RPMI8226 (cell line): Measurements from ENCODE around the gene GALNTL6.
"Not testable (repeated sequence)": the region's sequence is repeated elsewhere in the genome, so short reads cannot be mapped to it uniquely, and the experiment has no call there.

Experiments used
- DNase-seq: peaks from one replicate; pipeline ENCODE4 v3.0.0-alpha.2; 2015

GALNTL6 gene

DNA sequence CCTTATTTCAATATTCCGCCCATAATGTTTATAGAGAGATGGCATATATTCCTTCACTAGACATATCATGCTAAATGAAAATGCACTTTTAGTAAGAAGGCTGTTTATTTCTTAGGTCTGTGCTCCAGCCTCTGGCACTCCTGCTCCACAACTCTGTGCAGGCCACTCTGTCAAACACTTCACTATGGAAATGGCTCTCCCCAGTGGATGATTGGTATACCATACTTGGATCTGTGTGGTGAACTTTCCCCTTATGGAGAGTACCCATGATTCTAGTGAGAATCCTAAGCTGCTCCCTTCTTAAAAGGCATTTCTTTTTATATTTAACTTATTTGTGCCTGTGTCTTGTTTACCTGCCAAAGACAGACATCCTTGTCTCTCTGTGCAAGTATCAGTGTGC lies 875.3 kb downstream of the GALNTL6 start:
- no peak for DNase-seq

DNA sequence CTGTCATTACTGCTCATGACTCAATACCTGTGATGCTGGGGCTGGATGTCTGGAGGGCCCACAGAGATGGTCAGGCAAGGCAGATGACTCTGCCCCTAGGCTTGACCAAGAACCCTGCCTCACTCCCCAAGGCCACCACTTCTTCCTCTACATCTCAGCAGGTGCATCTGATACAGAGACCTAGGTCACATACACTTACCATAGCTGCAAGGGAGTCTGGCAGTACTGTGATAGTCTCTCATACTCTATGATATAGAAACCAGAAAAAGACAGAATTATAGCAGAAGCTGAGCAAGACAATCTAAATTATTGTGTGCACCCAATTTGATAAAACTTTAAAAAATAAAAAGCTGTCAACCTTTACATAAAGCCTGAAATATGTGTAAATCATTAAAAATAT lies 878.3 kb downstream of the GALNTL6 start:
- DNase-seq: no peak

DNA sequence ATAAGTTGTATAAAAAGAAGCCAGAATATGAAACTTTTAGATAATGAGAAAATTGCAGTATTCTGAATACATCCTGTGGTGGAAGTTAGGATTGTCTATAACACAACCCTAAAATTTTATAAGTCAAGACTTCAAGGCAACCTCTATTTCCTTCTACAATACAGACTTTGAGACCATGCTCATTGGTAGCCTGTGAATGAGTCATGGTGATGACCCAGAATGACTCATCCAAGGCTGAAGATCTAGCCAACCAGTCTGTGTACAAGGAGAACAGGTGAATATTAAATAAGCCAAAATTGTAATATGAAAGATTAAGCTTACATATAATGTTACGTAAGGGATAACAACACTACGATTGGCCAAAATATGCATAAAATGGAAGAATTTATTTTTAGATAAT lies 879.5 kb downstream of the GALNTL6 start:
- no peak for DNase-seq

DNA sequence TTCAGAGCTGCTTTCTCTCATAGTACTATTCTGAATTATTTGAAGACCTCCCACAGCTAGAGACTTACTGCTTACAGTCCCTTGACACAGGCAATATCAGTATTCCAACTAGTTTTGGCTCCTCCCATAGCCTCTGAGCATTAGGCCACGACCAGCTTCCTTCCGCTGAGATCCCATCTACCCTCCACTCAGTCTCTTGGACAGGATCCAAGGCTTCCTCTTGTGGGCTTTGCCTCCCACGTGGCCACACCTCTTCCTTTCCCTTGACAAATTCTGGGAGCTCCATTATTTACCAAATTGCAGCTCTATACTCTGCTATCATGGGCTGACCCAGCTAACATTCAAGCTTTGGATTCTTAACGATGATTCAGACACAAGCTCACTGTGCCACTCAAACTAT lies 885.1 kb downstream of the GALNTL6 start:
- no peak for DNase-seq

DNA sequence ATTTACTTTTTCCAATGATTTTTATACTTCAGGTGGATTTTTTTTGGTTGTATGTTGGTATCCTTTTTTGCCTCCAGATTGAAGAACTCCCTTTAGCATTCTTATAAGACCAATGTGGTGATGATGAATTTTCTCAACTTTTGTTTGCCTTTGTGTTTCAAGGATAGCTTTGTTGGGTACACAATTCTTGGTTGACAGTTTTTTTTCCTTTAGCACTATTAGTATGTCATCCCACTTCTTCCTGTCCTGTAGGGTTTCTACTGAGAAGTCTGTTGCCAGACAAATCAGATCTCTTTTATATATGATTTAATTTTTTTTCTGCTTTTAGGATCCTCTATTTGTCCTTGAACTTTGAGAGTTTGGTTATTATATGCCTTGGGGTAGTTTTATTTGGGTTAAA lies 892.4 kb downstream of the GALNTL6 start:
- no peak for DNase-seq

DNA sequence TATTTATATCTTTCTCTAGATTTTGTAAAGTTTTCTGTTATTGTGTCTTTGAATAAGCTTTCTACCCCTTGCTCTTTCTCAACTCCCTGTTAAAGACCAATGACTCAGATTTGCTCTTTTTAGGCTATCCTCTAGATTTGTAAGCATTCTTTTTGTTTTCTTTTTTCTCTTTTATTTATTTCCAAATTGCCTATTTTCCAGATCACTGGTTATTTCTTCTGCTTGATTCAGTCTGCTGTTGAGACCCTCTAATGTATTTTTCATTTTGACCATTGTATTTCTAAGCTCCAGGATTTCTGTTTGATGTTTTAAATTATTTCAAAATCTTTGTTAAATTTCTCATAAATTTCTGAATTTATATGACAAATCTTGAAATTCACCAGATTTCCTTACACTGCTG lies 892.8 kb downstream of the GALNTL6 start:
- no peak for DNase-seq

DNA sequence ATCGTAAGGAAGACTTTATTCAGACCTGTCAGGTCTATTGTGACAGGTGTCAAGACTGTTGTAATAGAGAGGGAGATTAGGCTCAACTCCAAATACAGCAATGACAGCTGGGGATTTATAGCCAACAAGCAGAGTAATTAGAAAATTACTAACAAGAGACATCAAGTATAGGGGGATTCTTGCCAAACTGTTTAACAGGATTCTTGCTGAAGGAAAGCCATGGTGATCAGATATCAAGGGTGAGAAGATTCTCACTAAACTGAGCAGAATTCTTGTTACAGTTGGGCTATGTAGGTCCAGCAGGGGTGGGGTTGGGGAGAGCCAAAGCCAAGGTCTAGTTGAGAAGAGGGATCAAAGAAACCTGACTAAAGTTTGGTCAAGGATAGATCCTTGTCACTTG lies 894.4 kb downstream of the GALNTL6 start:
- no peak for DNase-seq

DNA sequence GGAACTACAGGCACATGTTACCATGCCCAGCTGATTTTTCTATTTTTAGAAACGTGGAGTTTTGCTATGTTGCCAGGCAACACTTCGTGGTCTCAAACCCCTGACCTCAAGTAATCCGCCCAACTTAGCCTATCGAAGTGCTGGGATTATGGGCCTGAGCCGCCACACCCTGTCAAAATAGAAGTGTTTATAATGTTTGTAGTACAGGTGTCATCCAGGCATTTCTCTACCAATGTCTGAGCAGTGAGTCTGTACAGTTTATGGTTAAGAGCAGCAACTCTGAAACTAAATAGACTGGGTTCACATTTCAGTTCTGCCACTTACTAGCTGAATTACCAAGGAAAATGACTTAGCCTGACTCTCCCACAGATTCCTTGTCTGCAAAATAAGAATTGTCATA lies 895.0 kb downstream of the GALNTL6 start:
- no peak for DNase-seq

DNA sequence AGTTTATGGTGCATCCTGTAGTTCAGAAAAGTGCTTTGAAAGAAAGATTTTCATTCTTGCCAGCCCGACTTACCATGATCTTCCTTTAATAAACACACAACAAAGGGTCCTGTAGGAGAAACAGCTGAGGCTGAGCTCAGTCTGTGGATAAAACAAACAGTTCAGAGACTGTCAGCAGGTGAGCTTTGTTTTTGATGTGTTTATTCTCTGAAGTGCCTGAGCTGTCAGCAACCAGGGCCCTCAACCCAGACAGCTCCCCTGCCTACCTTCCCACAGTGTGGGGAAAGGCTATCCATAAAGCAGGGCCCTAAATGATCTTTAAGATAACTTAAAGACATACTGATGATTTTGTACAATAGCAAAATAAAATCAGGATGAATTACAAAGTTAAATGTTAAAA lies 896.2 kb downstream of the GALNTL6 start:
- DNase-seq: no peak

DNA sequence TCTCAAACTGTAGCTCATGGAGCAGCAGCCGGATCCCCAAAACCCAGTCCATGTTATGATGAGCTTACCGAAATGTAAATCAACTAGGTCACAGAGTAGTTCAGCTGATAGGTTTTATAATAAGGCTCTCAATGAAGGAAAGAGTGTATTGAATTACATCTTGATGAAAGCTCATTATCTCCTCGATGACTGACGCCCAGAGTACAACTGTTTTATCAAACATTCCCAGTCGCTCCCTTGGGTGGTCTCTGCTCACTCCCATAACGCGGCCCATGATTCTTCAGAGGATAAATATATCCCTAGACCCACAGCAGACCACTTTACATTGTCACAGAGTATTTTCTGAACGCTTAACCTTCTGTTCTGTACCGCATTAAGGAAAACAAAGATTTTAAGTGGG lies 903.1 kb downstream of the GALNTL6 start:
- no peak for DNase-seq

DNA sequence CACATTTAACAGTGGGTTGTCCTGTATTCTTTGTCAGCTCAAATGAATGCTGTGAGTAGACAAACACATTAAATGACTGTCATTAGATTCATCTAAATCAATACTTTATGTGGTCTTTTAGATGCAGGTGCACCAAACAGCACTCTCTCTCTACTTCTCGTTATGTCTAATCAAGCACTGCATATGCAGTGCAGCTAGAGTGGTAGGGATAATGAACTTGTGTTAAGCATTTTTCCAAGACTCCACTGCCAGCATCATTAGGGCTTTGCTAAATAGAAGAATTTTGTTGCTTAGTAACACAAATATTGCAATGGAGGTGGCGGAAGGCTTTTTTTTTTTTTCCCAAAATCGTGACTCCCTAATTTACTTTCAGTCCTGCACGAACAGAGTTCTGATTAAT lies 908.5 kb downstream of the GALNTL6 start:
- no peak for DNase-seq

DNA sequence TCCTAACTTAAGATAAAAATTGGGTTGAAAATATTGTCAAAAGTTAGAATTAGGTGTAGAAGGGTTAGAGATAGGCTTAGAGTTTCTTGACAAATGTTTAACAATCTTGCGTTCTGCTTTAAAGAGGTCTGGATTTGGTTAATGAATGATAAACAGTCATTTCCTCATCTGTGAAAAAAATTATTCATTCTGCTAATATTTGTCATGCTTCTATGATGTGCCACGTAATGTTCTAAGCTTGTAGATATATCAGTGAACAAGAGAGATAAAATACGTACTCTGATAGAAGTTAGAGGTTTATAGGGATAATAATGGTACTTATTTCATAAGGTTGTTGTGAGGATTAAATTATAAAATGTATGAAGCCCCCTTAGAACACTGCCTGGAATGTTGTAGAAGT lies 912.4 kb downstream of the GALNTL6 start:
- no peak for DNase-seq

DNA sequence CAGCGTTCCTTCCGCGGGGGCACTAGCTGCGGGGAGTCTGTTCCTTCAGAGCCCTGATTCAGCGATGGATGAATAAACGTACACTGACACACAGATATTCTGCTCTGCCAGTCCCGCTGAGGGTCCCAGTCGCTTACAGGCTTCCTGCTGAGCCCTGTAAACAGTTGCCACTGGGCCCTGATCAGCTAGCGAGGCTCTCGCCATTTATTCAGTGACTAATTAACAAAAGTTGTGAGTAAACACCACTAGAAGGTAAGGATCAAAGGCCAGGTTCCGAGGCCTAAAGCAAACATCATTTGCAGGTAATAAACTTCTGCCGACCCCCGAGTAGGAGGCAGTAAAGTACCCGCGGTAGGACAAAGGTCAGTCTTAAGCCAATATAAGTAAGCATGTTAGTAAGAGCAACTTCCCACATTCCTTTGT lies 912.8 kb downstream of the GALNTL6 start:
- no peak for DNase-seq

DNA sequence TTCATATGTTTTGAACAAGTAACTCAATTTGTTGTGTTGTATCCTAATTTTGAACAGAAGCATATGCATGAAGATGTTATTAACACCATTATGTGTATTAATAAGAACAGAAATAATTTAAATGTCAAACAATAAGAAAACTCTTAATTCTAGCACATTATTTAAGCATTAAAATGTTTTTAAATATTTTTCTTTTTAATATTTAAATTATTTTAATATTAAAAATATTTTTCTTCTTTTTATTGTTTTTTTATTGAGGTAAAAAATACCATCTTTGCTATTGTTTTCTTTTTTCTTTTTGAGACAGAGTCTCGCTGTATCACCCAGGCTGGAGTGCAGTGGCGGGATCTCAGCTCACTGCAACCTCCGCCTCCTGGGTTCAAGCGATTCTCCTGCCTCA lies 914.4 kb downstream of the GALNTL6 start:
- no peak for DNase-seq

DNA sequence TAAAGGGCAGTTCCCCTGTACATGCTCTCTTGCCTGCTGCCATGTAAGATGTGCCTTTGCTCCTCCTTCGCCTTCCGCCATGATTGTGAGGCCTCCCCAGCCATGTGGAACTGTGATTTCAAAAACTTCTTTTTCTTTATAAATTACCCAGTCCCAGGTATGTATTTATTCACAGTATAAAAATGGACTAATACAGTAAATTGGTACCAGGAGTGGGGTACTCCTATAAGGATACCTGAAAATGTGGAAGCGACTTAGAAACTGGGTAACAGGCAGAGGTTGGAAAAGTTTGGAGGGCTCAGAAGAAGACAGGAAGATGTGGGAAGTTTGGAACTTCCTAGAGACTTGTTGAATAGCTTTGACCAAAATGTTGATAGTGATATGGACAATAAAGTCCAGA lies 920.4 kb downstream of the GALNTL6 start:
- not testable (repeated sequence) for DNase-seq

DNA sequence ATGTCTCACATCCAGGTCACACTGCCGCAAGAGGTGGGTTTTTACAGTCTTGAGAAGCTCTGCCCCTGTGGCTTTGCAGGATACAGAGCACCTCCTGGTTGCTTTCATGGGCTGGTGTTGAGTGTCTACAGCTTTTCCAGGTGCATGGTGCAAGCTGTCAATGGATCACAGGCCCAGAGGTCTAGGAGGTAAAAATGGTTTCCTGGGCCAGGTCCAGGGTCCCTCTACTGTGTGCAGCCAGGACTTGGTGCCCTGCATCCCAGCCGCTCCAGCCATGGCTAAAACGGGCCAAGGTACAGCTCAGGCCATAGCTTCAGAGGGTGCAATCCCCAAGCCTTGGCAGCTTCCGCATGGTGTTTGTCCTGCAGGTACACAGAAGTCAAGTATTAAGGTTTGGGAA lies 921.4 kb downstream of the GALNTL6 start:
- no peak for DNase-seq

DNA sequence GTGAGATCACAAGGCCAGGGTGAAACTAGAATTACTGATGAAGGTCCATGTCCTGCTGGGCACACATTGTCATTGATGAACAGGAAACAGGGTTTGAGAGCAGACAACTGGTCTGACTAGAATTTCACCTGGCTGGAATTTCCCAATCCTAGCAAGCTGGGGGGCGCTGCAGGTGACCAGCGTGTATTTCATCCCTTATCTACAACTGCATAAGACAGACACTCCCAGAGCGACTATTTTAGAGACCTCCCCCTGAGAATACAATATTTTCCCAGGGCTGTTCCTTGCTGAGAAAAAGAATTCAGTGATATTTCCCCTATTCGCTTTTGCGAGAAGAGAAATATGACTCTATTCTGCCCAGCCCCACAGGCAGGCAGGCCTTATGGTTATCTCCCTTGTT lies 922.8 kb downstream of the GALNTL6 start:
- no peak for DNase-seq

DNA sequence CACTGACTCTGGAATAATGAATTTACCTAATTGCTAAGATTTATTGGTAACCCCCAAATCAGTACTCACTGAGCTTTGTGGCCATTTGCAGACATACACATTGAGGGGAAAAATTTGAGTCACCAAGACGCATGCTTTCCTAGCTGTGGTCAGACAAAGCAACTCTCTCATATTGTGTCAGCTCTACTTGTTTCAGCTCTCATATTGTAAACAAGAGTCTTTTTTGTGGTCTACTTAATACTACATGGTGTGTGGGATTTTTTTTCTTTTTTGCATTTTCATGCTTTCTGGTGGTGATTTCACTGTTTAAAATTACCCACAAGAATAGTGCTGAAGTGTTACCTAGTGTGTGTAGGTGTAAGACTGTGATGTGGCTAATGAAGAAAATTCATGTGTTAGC lies 927.2 kb downstream of the GALNTL6 start:
- no peak for DNase-seq

DNA sequence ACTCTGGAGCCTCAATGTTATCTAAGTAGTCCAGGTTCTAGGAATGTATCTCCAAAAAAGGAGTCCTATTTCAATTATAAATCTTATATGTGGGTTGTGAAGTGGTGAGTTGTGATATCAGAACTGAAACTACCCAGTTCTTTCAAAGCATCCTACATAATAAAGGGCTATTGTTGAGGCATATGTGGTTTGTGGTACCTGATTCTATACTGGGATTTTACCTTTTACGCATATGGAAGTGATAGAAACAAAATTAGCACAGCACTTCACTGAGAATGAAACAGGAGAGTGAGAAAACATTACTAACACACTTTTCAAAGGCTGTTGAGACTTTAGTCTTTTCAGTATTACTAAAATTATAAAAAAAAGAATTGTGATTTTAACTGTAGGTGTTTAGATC lies 937.7 kb downstream of the GALNTL6 start:
- DNase-seq: no peak

DNA sequence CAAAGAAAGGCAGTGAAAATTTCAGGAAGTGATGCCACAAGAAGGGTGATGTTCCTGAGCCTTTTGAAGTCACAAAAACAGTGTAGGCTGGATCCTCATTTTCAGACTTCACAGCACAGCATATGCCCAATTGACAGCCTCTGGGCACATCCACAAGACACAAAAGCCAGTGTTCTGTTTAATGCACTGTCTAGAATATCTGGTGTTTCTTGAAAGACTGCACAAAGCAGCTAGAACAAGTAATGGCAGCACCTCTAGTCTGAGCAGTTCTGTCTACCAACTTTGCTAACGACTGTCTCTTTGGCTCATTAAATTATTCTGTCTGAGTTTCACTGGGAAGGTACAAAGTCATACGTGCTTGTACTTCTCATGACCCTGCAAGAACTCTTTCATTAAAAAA lies 938.3 kb downstream of the GALNTL6 start:
- no peak for DNase-seq

DNA sequence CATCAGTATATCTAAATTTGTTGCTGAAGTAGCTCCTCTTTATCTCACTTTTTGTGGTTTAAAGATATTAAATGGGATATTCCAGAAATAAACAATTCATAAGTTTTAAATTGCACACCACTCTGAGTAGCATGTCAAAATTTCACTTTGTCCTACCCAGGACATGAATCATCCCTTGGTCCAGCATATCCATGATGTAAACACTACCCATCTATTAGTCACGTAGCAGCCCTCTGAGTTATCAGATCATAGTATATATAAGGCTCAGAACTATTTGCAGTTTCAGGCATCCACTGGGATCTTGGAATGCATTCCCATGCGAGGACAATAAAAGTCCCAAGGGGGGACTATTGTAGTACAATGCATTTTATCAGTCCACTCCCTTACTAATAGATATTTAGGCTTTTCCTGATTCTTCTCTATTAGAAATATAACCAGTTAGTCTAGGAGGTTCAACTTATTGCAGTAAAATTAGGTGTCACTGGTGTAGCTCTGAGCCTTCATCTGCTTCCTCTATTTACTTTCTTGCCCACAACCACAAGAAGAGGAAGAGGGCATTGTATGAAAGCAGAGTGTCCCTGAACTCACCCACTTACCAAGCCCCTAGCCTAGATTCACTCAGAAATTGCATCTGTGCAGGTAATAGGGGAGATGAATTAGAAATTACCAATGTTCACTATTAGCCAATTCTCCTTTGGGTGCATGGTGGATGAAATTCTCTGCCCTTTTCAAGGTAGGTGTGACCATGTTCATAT lies 945.6 kb downstream of the GALNTL6 start:
- no peak for DNase-seq

DNA sequence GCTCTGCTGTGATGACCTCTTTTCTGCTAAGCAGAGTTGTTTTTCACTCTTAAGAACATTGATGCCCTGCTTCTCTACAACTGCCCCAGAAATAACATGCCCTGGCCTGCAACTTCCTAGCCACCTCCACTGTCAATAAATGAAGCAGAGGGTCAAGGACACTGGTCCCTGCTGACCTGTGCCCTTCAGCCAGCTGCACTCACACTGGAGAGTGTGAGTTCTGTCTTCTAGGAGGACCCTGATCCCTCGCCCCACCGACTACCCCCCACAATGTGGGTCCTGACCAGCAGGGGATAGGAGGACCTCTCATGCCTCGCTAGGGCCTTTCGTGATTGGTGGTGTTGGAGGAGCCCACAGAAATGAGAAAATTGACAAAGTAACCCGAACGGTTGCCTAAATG lies 947.3 kb downstream of the GALNTL6 start:
- DNase-seq: no peak

DNA sequence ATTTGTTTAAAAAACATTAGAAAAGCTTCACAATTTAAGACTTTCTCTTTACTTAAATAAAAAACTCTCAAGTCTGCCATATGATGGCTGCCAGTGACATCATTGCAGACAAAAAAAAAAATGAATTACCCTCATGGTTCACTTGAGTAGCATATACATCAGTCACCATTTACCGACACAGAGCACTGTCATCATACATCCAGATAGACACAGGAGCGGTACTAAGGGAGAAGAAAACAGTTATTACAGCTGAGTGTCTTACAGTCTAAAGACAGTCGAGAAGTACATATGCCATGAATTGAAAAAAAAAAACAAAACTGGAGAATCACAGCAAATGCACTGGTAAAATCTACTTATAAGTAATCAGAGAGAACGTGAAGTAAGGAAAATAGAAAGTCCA lies 949.7 kb downstream of the GALNTL6 start:
- DNase-seq: no peak

DNA sequence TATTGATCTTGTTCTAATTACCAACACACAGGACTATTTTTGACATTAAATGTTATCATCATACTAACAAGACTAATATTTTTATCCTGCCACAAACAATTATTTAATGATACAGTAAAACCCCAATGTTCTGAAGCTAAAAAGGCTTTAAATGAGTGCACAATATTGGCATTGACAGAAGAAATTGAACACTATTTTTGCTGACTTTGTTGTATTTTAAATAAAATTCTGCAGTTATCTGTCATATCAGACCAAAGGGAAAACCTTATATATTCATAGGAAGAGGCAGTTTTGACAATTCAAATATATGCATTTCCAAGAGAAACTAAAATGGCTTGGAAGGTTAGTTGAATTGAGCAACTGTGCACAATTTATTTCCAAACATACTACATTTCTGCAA lies 957.6 kb downstream of the GALNTL6 start:
- DNase-seq: no peak

DNA sequence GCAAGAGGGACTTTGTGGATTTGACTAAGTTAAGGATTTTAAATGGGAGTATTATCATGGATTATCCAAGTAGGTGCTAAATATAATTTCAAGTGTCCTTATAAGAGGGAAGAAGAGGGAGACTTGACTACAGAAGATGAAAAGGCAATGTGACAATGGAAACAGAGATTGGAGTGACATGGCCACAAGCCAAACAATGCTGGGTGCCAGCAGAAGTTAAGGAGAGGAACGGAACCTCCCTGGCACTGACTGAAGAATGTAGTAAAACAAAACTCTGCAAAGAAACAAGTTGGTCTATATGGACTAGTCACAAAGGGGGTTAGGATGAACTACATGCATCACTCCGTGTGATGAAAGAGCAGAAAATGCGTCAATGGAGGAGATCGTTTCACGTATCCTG lies 959.6 kb downstream of the GALNTL6 start:
- DNase-seq: no peak
